ENCODE data around the gene DLG2.

The DLG2 gene

GRCh38 chr11:84438565-84438964, 1188.6 kb downstream of the DLG2 start:
- H3K4me3 ChIP-seq (ENCODE audit: low read length) = no peak overlapping the region
- TF ChIP-seq EZH2phosphoT487 (IDR thresholded peaks at IDR 0.05; ENCODE audit: borderline replicate concordance, low read length) (no peak), CTCF (IDR thresholded peaks at IDR 0.05; ENCODE audit: low read depth, low read length, poor library complexity, severe bottlenecking) (no peak)
- no peaks in the 10 kb centered on the region for H3K36me3 ChIP-seq (ENCODE audit: control insufficient read depth, low read length)
- no peak overlapping the region for H3K4me2 ChIP-seq (ENCODE audit: low read length)
- no peaks in the 10 kb centered on the region; the same call in 1 of the 2 replicates for H3K4me1 ChIP-seq (ENCODE audit: control insufficient read depth, low read length)
- no peaks in the 10 kb centered on the region for H3K79me2 ChIP-seq (ENCODE audit: control insufficient read depth, low read length)
- no peaks in the 10 kb centered on the region for H3F3A ChIP-seq (ENCODE audit: control insufficient read depth, insufficient read depth)
- H3K27ac ChIP-seq (ENCODE audit: low read depth, low read length) = no peak overlapping the region
- no peaks in the 10 kb centered on the region for H4K20me1 ChIP-seq (ENCODE audit: control insufficient read depth, insufficient read depth, low read depth, low read length)
- no peaks in the 10 kb centered on the region for H3K9me3 ChIP-seq (ENCODE audit: control insufficient read depth, insufficient read depth, low read length)
- peaks cover 12% of the 10 kb centered on the region for H3K27me3 ChIP-seq (ENCODE audit: control insufficient read depth, low read length)
- H3K9me2 ChIP-seq (replicated peaks; ENCODE audit: control insufficient read depth, low read length) = no peaks in the 10 kb centered on the region

- no peak for TF ChIP-seq CTCF (IDR thresholded peaks at IDR 0.05; ENCODE audit: low read depth, low read length, poor library complexity, severe bottlenecking)
- TF ChIP-seq EZH2phosphoT487 (IDR thresholded peaks at IDR 0.05; ENCODE audit: borderline replicate concordance, low read length) = no peak
- H3K36me3 ChIP-seq (ENCODE audit: control insufficient read depth, low read length) = no peaks in the 10 kb centered on the region
- no peaks in the 10 kb centered on the region; the same call in 1 of the 2 replicates for H3K4me1 ChIP-seq (ENCODE audit: control insufficient read depth, low read length)
- no peak overlapping the region for H3K4me3 ChIP-seq (ENCODE audit: low read length)
- peaks cover 12% of the 10 kb centered on the region for H3K27me3 ChIP-seq (ENCODE audit: control insufficient read depth, low read length)
- no peaks in the 10 kb centered on the region for H3F3A ChIP-seq (ENCODE audit: control insufficient read depth, insufficient read depth)
- no peaks in the 10 kb centered on the region for H3K9me3 ChIP-seq (ENCODE audit: control insufficient read depth, insufficient read depth, low read length)
- H3K79me2 ChIP-seq (ENCODE audit: control insufficient read depth, low read length) = no peaks in the 10 kb centered on the region
- no peaks in the 10 kb centered on the region for H4K20me1 ChIP-seq (ENCODE audit: control insufficient read depth, insufficient read depth, low read depth, low read length)
- no peaks in the 10 kb centered on the region for H3K9me2 ChIP-seq (replicated peaks; ENCODE audit: control insufficient read depth, low read length)
- peak overlapping the region; percentile 7 for H3K4me2 ChIP-seq (ENCODE audit: low read length)
- H3K27ac ChIP-seq (ENCODE audit: low read depth, low read length) = no peak overlapping the region
Measured at GRCh38 chr11:84437071-84437980, 1189.8 kb downstream of the DLG2 start.

- Histone ChIP-seq H3K27ac (ENCODE audit: low read depth, low read length) (no peak overlapping the region), H3K4me3 (ENCODE audit: low read length) (no peak overlapping the region), H3K9me2 (replicated peaks; ENCODE audit: control insufficient read depth, low read length) (no peaks in the 10 kb centered on the region), H3K79me2 (ENCODE audit: control insufficient read depth, low read length) (no peaks in the 10 kb centered on the region), H3K4me2 (ENCODE audit: low read length) (no peak overlapping the region), H3K36me3 (ENCODE audit: control insufficient read depth, low read length) (no peaks in the 10 kb centered on the region), H3K27me3 (ENCODE audit: control insufficient read depth, low read length) (no peaks in the 10 kb centered on the region; the same call in 1 of the 2 replicates), H3K9me3 (ENCODE audit: control insufficient read depth, insufficient read depth, low read length) (no peaks in the 10 kb centered on the region), H3F3A (ENCODE audit: control insufficient read depth, insufficient read depth) (no peaks in the 10 kb centered on the region), H4K20me1 (ENCODE audit: control insufficient read depth, insufficient read depth, low read depth, low read length) (no peaks in the 10 kb centered on the region), H3K4me1 (ENCODE audit: control insufficient read depth, low read length) (no peaks in the 10 kb centered on the region)
- TF ChIP-seq EZH2phosphoT487 (IDR thresholded peaks at IDR 0.05; ENCODE audit: borderline replicate concordance, low read length) (no peak), CTCF (IDR thresholded peaks at IDR 0.05; ENCODE audit: low read depth, low read length, poor library complexity, severe bottlenecking) (no peak)
Measured at GRCh38 chr11:84430661-84431060, 1196.5 kb downstream of the DLG2 start.

All from DOHH2 (cell line).